Lower lobe of right lung (tissue), 2 donors: ENCODE measurements around the gene TACC2. TPM values are rescaled to one million over a fixed set of nuclear protein-coding genes. Genes with fewer than 3 reads are reported as not detected.
"Not testable (repeated sequence)": the region's sequence is repeated elsewhere in the genome, so short reads cannot be mapped to it uniquely, and the experiment has no call there.

ENCODE experiments used
- ATAC-seq, 2 donors: fragments of 200-7000 bp; cut with Tn5 transposase; one replicate each; pipeline ENCODE4 v1.9.1; 2020 to 2022; ENCODE audit warnings: mild to moderate bottlenecking in 2 of 2, moderate library complexity in 2 of 2
- DNase-seq: peaks from one replicate; pipeline ENCODE4 v3.0.0-alpha.2; 2020
- H3K27ac ChIP-seq: fragments of 200-600 bp; one replicate; pipeline ENCODE4 v1.8.0; 2022
- H3K27me3 ChIP-seq: fragments of 200-600 bp; one replicate; pipeline ENCODE4 v1.8.0; 2022; ENCODE audit warnings: low read depth
- H3K36me3 ChIP-seq: fragments of 200-600 bp; one replicate; pipeline ENCODE4 v1.8.0; 2022; ENCODE audit warnings: mild to moderate bottlenecking
- H3K4me1 ChIP-seq: fragments of 200-600 bp; one replicate; pipeline ENCODE4 v1.8.0; 2022
- H3K4me3 ChIP-seq: fragments of 200-600 bp; one replicate; pipeline ENCODE4 v1.8.0; 2022; ENCODE audit warnings: mild to moderate bottlenecking
- H3K9me3 ChIP-seq: fragments of 200-600 bp; one replicate; pipeline ENCODE4 v1.8.0; 2022
- intact Hi-C: fragments of 100-400 bp; cut with DNase I; formaldehyde crosslinking; loops from one replicate; pipeline ENCODE4 v1.11.0; 2022
- total RNA-seq: library from RNA; stranded (reverse); fragmentation: NEBNext Ultra II Directional; extraction: Animal tissue kit (Norgen Biotek cat#: 25700); gene quantifications from one replicate; pipeline ENCODE4 v1.2.1, GENCODE V29; 2021
- TF ChIP-seq, protein P1 (sequence below): fragments of 200-600 bp; IDR thresholded peaks from one replicate; pipeline ENCODE4 v1.8.0; 2022; ENCODE audit warnings: antibody characterized with exemption, mild to moderate bottlenecking
- donor health status: DM: no; HTN: yes; CAD: no; lungs with severe emphysema.

Gene TACC2
- total RNA-seq, 1 donor from 2014 or later: 141 TPM

DNA sequence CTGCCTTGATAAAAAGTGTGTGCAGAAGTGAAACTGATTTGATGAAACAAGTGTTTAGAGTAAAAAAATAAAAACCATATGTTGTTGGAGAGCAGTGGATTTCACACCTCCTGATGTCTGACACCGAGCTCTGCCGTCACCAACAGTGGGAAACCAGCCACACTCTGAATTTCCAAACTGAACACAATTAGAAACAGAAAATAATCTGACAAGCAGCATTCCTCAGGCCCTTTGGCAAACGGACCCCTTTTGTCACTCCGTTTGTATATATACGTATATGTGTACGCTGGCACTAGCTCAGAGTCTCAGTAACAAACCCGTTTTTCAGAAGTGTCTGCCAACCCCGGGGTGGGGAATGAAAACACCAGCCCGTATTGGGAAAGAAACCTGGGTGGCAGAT, 32.4 kb downstream of the TACC2 start:
- DNase-seq: no peak

DNA sequence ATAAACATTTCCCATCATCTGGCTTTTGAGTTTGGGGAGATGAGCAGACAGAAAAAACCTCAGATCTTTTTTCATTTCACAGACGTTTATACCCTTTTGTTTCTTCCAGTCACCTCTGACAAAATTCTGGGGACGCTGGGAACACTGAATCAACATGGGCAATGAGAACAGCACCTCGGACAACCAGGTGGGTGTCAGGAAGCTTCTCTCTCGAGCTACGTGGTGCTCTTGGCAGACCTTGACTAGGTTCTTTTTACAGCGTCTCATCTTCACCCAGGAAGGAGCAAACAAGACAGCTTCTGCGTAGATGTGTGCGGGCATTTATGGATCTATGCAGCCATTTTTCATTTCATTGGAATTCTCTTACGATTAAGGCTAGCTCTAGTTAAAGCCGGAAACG, 32.9 kb downstream of the TACC2 start:
- H3K4me1 ChIP-seq: peaks cover 17% of the 10 kb centered on the region
- intact Hi-C loops: no loop called here
- H3K36me3 ChIP-seq: no peaks in the 10 kb centered on the region
- no peak overlapping the region for H3K27ac ChIP-seq
- DNase-seq: no peak
- no peak for ATAC-seq
- TF ChIP-seq, protein P1, sequence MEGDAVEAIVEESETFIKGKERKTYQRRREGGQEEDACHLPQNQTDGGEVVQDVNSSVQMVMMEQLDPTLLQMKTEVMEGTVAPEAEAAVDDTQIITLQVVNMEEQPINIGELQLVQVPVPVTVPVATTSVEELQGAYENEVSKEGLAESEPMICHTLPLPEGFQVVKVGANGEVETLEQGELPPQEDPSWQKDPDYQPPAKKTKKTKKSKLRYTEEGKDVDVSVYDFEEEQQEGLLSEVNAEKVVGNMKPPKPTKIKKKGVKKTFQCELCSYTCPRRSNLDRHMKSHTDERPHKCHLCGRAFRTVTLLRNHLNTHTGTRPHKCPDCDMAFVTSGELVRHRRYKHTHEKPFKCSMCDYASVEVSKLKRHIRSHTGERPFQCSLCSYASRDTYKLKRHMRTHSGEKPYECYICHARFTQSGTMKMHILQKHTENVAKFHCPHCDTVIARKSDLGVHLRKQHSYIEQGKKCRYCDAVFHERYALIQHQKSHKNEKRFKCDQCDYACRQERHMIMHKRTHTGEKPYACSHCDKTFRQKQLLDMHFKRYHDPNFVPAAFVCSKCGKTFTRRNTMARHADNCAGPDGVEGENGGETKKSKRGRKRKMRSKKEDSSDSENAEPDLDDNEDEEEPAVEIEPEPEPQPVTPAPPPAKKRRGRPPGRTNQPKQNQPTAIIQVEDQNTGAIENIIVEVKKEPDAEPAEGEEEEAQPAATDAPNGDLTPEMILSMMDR: no peak
- H3K9me3 ChIP-seq: no peaks in the 10 kb centered on the region
- no peaks in the 10 kb centered on the region for H3K27me3 ChIP-seq
- H3K4me3 ChIP-seq: no peak overlapping the region

More for the DNA sequence above, 32.4 kb downstream of the TACC2 start:
- peak overlapping the region; percentile 6 for H3K27ac ChIP-seq
- H3K4me3 ChIP-seq: no peak overlapping the region
- H3K9me3 ChIP-seq: no peaks in the 10 kb centered on the region
- H3K36me3 ChIP-seq: no peaks in the 10 kb centered on the region
- no peaks in the 10 kb centered on the region for H3K27me3 ChIP-seq
- intact Hi-C loops: no loop called here
- ATAC-seq: no peak
- peaks cover 17% of the 10 kb centered on the region for H3K4me1 ChIP-seq
- TF ChIP-seq, protein P1: no peak

DNA sequence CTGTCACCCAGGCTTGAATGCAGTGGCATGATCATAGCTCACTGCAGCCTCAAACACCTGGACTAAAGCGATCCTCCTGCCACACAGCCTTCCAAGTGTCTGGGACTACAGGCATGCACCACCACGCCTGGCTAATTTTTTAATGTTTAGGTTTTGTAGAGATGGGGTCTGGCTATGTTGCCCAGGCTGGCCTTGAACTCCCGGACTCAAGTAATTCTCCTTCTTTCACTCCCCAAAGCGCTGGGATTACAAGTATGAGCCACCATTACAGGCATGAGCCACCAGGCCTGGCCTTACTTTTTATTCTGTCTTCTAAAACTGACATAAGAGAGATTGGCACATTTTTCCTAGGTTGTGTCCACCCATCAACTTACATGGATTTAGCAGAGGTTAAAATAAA, 33.3 kb downstream of the TACC2 start:
- no peaks in the 10 kb centered on the region for H3K36me3 ChIP-seq
- no peak for ATAC-seq
- no peak overlapping the region for H3K4me3 ChIP-seq
- DNase-seq: no peak
- intact Hi-C loops: no loop called here
- no peaks in the 10 kb centered on the region for H3K9me3 ChIP-seq
- TF ChIP-seq, protein P1: no peak
- H3K4me1 ChIP-seq: peaks cover 17% of the 10 kb centered on the region
- no peaks in the 10 kb centered on the region for H3K27me3 ChIP-seq
- H3K27ac ChIP-seq: no peak overlapping the region

DNA sequence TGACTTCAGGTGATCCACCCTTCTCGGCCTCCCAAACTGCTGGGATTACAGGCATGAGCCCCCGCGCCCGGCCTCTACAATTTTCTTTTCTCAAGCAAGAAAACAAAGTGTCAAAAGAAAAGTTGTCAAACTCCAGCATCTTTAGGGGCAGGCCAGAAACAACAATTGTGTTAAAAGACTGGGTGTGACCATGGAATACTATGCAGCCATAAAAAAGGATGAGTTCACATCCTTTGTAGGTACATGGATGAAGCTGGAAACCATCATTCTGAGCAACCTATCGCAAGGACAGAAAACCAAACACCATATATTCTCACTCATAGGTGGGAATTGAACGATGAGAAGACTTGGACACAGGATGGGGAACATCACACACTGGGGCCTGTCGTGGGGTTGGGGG, 34.3 kb downstream of the TACC2 start:
- ATAC-seq, H3K27me3 ChIP-seq, H3K4me3 ChIP-seq, intact Hi-C loops, H3K36me3 ChIP-seq, DNase-seq, H3K9me3 ChIP-seq, H3K27ac ChIP-seq: not testable (repeated sequence)
- peaks cover 17% of the 10 kb centered on the region for H3K4me1 ChIP-seq

DNA sequence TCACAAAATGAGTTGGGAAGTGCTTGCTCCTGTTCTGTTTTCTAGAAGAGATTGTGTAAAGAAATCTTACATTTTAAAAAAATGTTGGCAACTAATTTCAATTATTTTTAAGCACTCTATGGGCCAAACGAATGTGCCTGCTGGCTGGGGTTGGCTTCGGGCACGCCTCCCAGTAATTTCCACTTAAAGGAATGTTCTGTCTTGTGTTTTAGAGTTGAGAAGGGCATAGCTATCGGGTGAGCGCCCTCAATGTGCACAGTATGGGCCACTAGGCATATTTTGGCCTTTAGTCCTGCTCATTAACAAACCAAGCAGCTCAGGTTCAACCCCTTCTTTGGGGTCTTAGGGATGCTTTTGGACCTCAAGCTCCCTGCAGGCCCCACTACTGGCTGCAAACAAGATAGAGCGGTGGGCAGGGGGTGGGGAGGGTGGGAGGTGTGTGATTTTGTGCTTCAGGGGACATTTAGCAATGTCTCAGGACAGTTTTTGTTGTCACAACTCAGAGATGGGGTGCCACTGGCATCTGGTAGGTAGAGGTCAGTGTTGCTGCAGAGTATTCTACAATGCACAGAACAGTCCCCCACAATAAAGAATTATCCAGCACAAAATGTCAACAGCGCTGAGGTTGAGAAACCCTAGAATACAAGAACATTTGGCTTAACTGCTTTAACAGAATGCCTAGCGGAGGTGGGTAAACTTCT, 40.7 kb downstream of the TACC2 start:
- H3K27me3 ChIP-seq: no peaks in the 10 kb centered on the region
- TF ChIP-seq, protein P1: no peak
- no peaks in the 10 kb centered on the region for H3K4me1 ChIP-seq
- H3K36me3 ChIP-seq: no peaks in the 10 kb centered on the region
- no peaks in the 10 kb centered on the region for H3K9me3 ChIP-seq
- intact Hi-C loops: no loop called here
- H3K4me3 ChIP-seq: no peak overlapping the region
- peak overlapping the region; percentile 14 for H3K27ac ChIP-seq
- DNase-seq (no peak), ATAC-seq (peak; percentile 52 to 66)

- H3K4me1 ChIP-seq: no peaks in the 10 kb centered on the region
- no peaks in the 10 kb centered on the region for H3K36me3 ChIP-seq
- ATAC-seq: no peak
- DNase-seq: no peak
- intact Hi-C loops: no loop called here
- peak overlapping the region; percentile 14 for H3K27ac ChIP-seq
- H3K27me3 ChIP-seq: no peaks in the 10 kb centered on the region
- no peaks in the 10 kb centered on the region for H3K9me3 ChIP-seq
- H3K4me3 ChIP-seq: no peak overlapping the region
- TF ChIP-seq, protein P1: no peak
Measured at GRCh38 chr10:122030200-122030552, 41.2 kb downstream of the TACC2 start.
